Fibroblast of mammary gland (primary cell): Measurements from ENCODE around the gene PFKL.

Source experiments
- DNase-seq: peaks from one replicate; pipeline ENCODE4 v3.0.0-alpha.2; 2010; ENCODE audit warnings: low read depth
- H3K4me3 ChIP-seq: 2 replicates; pipeline ENCODE4 v1.5.1; 2011; ENCODE audit warnings: low read depth, mild to moderate bottlenecking, low read length, moderate library complexity; ENCODE audit not compliant: control insufficient read depth
- TF ChIP-seq, protein P1 (sequence below): conservative IDR thresholded peaks from 2 replicates; pipeline ENCODE4 v1.5.1; 2011; ENCODE audit warnings: low read depth, low read length, inconsistent platforms; ENCODE audit not compliant: control insufficient read depth, insufficient read depth

The PFKL gene

DNA sequence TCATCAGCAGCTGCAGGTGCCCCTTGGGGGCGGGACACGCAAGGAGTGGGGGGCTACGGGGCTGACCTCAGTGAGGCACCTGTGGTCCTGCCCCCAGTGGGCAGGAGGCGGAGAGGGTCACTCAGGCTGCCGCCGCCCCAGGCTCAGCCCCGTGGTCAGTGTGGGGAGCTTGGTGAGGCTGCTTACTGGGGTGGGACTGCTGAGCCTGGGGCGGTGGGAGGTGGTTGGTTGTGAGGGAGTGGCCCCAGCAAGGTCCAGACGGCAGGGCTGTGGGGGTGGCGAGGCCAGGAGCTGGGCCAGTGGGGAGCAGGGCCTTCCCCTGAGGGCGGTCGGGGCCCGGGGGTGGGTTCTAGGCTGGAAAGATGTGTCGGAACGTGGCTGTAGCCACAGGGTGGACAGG lies 14.3 kb downstream of the PFKL start:
- no peak for DNase-seq
- TF ChIP-seq, protein P1, sequence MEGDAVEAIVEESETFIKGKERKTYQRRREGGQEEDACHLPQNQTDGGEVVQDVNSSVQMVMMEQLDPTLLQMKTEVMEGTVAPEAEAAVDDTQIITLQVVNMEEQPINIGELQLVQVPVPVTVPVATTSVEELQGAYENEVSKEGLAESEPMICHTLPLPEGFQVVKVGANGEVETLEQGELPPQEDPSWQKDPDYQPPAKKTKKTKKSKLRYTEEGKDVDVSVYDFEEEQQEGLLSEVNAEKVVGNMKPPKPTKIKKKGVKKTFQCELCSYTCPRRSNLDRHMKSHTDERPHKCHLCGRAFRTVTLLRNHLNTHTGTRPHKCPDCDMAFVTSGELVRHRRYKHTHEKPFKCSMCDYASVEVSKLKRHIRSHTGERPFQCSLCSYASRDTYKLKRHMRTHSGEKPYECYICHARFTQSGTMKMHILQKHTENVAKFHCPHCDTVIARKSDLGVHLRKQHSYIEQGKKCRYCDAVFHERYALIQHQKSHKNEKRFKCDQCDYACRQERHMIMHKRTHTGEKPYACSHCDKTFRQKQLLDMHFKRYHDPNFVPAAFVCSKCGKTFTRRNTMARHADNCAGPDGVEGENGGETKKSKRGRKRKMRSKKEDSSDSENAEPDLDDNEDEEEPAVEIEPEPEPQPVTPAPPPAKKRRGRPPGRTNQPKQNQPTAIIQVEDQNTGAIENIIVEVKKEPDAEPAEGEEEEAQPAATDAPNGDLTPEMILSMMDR = no peak
- no peak overlapping the region for H3K4me3 ChIP-seq

DNA sequence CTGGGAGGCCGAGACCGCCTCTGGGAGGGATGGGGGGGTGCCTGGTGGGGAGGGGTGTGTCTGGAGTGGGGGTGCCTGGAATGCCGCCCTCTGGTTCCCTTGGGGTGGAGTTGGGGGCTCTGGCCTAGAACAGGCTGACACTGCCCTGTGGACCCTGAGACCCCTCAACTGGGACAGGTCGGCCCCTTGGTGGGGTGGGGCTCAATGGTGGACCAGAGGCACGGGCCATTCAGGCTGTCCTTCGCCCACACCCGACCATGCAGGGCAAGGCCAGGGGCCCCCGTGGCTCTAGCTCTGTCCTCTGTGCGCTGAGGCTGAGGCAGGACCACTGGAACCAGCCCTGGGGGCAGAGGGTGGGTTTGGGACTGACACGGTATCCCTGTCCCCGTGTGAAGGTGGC lies 14.7 kb downstream of the PFKL start:
- no peak for DNase-seq
- no peak overlapping the region for H3K4me3 ChIP-seq
- TF ChIP-seq, protein P1 = no peak

DNA sequence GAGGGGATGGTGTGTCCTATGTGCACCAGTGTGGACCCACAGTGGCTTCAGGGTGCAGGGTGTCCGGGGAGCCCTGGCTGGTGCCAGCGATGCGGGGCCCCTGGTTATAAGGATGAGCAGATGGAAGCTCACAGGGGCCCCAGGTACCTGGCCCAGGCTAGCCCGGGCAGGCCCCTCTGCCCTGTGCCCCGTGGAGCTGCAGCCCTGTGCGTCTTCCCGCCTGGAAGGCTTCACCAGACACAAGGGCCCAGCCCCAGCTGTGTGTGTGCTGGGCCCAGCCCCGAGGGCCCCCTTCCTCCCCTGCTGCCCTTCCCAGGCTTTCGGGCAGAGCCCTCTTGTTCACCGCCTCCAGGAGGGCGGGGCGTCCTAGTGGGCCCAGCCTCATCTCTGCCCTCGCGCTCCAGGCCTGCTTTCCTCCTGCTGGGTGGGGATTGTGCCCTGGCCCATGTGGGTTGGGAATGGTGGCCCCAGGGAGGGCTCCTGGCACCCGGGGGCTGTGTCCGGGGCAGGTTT lies 15.9 kb downstream of the PFKL start:
- TF ChIP-seq, protein P1 = no peak
- no peak for DNase-seq
- no peak overlapping the region for H3K4me3 ChIP-seq

DNA sequence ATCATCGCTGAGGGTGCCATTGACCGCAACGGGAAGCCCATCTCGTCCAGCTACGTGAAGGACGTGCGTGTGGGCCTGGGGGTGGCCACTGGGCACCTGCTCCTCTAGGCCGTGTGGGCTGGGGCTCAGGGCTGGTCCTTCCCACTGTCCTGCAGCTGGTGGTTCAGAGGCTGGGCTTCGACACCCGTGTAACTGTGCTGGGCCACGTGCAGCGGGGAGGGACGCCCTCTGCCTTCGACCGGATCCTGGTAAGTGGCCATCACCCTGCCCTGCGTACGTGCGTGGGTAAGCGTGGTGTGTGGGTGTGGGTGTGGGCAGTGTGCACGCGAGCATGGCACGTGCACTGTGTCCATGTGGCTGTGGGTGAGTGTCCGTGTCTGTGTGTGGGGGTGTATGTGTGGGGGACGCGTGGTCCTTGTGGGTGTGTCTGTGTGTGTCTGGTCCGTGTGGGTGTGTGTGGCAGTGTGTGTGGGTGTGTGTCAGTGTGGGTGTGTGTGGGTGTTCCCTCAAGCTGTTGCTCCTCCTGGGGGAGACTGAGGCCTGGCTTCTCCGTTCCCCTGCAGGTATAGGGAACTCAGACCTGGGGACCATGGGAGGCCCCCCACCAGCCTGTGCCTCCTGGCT lies 16.5 kb downstream of the PFKL start:
- TF ChIP-seq, protein P1 = no peak
- DNase-seq = no peak
- H3K4me3 ChIP-seq = no peak overlapping the region

GRCh38 chr21:44317241-44317782 lies 17.5 kb downstream of the PFKL start:
- no peak overlapping the region for H3K4me3 ChIP-seq
- DNase-seq = no peak
- TF ChIP-seq, protein P1 = no peak

GRCh38 chr21:44317871-44318270 lies 18.0 kb downstream of the PFKL start:
- no peak for DNase-seq
- TF ChIP-seq, protein P1 = no peak
- H3K4me3 ChIP-seq = no peak overlapping the region
